Measurements from ENCODE around the gene SGMS1. TPM values are rescaled to one million over a fixed set of nuclear protein-coding genes. Genes with fewer than 3 reads are reported as not detected.

Gene SGMS1
- total RNA-seq, 1 experiment from 2014 or later, result 20.4 TPM

GRCh38 chr10:50362547-50363125 is 261.1 kb downstream of the SGMS1 start:
- Histone ChIP-seq H2AK5ac (ENCODE audit: insufficient read length, low read length) (no peak overlapping the region), H3K9ac (ENCODE audit: extremely low read depth, insufficient read length, low read length) (no peak overlapping the region), H2BK15ac (ENCODE audit: low read depth, low read length) (no peak overlapping the region), H3K14ac (ENCODE audit: insufficient read depth, low read length) (no peak overlapping the region), H4K5ac (ENCODE audit: insufficient read length, low read depth, low read length) (no peak overlapping the region), H3K79me1 (ENCODE audit: insufficient read depth, low read depth, low read length, poor library complexity, severe bottlenecking) (no peaks in the 10 kb centered on the region), H4K8ac (replicated peaks; ENCODE audit: insufficient read length, low read depth, low read length) (no peak overlapping the region), H3K23me2 (ENCODE audit: insufficient read length, low read depth, low read length, poor library complexity, severe bottlenecking) (no peaks in the 10 kb centered on the region), H2BK120ac (ENCODE audit: low read depth, low read length, poor library complexity, severe bottlenecking) (no peak overlapping the region), H3K56ac (ENCODE audit: insufficient read length, low read depth, low read length) (no peak overlapping the region), H3K4ac (ENCODE audit: low read depth, low read length) (no peak overlapping the region), H3T11ph (ENCODE audit: low read length) (no peak overlapping the region), H3K4me2 (ENCODE audit: insufficient read depth, insufficient read length, low read length) (no peak overlapping the region), H2AFZ (ENCODE audit: low read length) (no peak overlapping the region), H2BK20ac (ENCODE audit: low read depth, low read length, poor library complexity, severe bottlenecking) (no peak overlapping the region), H2BK5ac (ENCODE audit: insufficient read length, low read length) (no peak overlapping the region), H3K4me1 (ENCODE audit: insufficient read depth, low read length) (peaks cover 3% of the 10 kb centered on the region), H4K20me1 (ENCODE audit: control insufficient read depth, insufficient read depth, insufficient read length) (no peaks in the 10 kb centered on the region), H3K27me3 (ENCODE audit: insufficient read depth, low read length) (no peaks in the 10 kb centered on the region), H3K18ac (ENCODE audit: insufficient read length, low read depth, low read length) (no peak overlapping the region), H3K23ac (ENCODE audit: insufficient read length, low read depth, low read length) (no peak overlapping the region), H3K79me2 (ENCODE audit: insufficient read depth, low read length) (no peaks in the 10 kb centered on the region), H4K91ac (ENCODE audit: insufficient read length, low read depth, low read length) (no peak overlapping the region), H2BK12ac (ENCODE audit: insufficient read length, low read depth, low read length) (no peak overlapping the region), H3K27ac (ENCODE audit: insufficient read length, low read depth, low read length) (no peak overlapping the region), H3K9me3 (ENCODE audit: control insufficient read depth, low read depth, low read length) (no peaks in the 10 kb centered on the region)
- no peak overlapping the region for H3K4me3 Mint-ChIP-seq
- no peaks in the 10 kb centered on the region for H3K27me3 Mint-ChIP-seq (ENCODE audit: low read depth)
- peaks cover 6 to 12% (median 7%) of the 10 kb centered on the region in 3 experiments; a peak in 5 of 7 replicates for H3K36me3 Mint-ChIP-seq (ENCODE audit: insufficient read depth in 1 of 3, low read depth in 3 of 3)
- no peak for TF ChIP-seq CTCF (conservative IDR thresholded peaks at IDR 0.05)
- no peak for DNase-seq
- H3K9me3 Mint-ChIP-seq, result no peaks in the 10 kb centered on the region
- WGBS (ENCODE audit: extremely low coverage, insufficient read length, low lambda C conversion rate), result no CpG with 5 or more reads among the region's 2 CpGs
- H3K4me1 Mint-ChIP-seq, result peaks cover 22 to 25% of the 10 kb centered on the region in 2 experiments
- no peak overlapping the region for H3K27ac Mint-ChIP-seq
